IPS DF 6.9 (cell line): ENCODE measurements around the gene KLHL2.
"Not testable (repeated sequence)": the region's sequence is repeated elsewhere in the genome, so short reads cannot be mapped to it uniquely, and the experiment has no call there.

Experiments used
- DNase-seq: peaks from one replicate; pipeline ENCODE4 v3.0.0-alpha.2; 2013; ENCODE audit warnings: low read depth, low spot score
- H3K27ac ChIP-seq: one replicate; pipeline ENCODE4 v1.5.1; 2013; ENCODE audit warnings: low read length, control low read depth
- H3K27me3 ChIP-seq: 2 replicates; pipeline ENCODE4 v1.6.1; 2013; ENCODE audit warnings: mild to moderate bottlenecking, low read length; ENCODE audit not compliant: control insufficient read depth, insufficient read depth
- H3K36me3 ChIP-seq: 2 replicates; pipeline ENCODE4 v1.6.1; 2013; ENCODE audit warnings: low read length; ENCODE audit not compliant: control insufficient read depth, insufficient read depth
- H3K4me1 ChIP-seq: 2 replicates; pipeline ENCODE4 v1.6.1; 2013; ENCODE audit warnings: low read length; ENCODE audit not compliant: control insufficient read depth, insufficient read depth
- H3K4me3 ChIP-seq: 2 replicates; pipeline ENCODE4 v1.5.1; 2013; ENCODE audit warnings: mild to moderate bottlenecking, low read length
- H3K9me3 ChIP-seq: 2 replicates; pipeline ENCODE4 v1.6.1; 2013; ENCODE audit warnings: low read length, inconsistent platforms; ENCODE audit not compliant: control insufficient read depth, insufficient read depth
- WGBS: extraction: QIAGEN DNeasy Blood & Tissue Kit; methylation state at CpG from one replicate; pipeline ENCODE4 v1.1.7; 2013; ENCODE audit warnings: mixed read lengths, missing lambda C conversion rate; ENCODE audit not compliant: insufficient read length, insufficient coverage; 5-methylcytosine and 5-hydroxymethylcytosine counted together

The KLHL2 gene

GRCh38 chr4:165207431-165208220, at the start of gene KLHL2:
TSS of gene KLHL2 (plus strand) at chr4:165207561. CDS start at chr4:165207877, 316 bp downstream.
- H3K4me1 ChIP-seq = no peaks in the 10 kb centered on the region
- no peak for DNase-seq
- no peak within 1 kb of the TSS for H3K27ac ChIP-seq

GRCh38 chr4:165158762-165159161, 48.6 kb upstream of the KLHL2 start:
- DNase-seq = no peak
- Histone ChIP-seq H3K4me1 (no peaks in the 10 kb centered on the region), H3K27ac (no peak overlapping the region), H3K36me3 (no peaks in the 10 kb centered on the region), H3K4me3 (no peak overlapping the region), H3K27me3 (no peaks in the 10 kb centered on the region), H3K9me3 (no peaks in the 10 kb centered on the region)

More at GRCh38 chr4:165207431-165208220, at the start of gene KLHL2:
- Histone ChIP-seq H3K9me3 (no peaks in the 10 kb centered on the region), H3K4me3 (peak within 1 kb of the TSS; percentile 71), H3K36me3 (no peaks in the 10 kb centered on the region; the same call in 1 of the 2 replicates), H3K27me3 (no peaks in the 10 kb centered on the region)
- WGBS = no CpG with 5 or more reads among the region's 113 CpGs

GRCh38 chr4:165164257-165164656, 43.1 kb upstream of the KLHL2 start:
- Histone ChIP-seq H3K4me1 (no peaks in the 10 kb centered on the region), H3K4me3 (no peak overlapping the region), H3K27ac (no peak overlapping the region), H3K36me3 (no peaks in the 10 kb centered on the region), H3K9me3 (no peaks in the 10 kb centered on the region), H3K27me3 (no peaks in the 10 kb centered on the region)
- WGBS = no CpG with 5 or more reads among the region's 2 CpGs
- no peak for DNase-seq

GRCh38 chr4:165166872-165167271, 40.5 kb upstream of the KLHL2 start:
- H3K4me3 ChIP-seq, H3K4me1 ChIP-seq, H3K27ac ChIP-seq, H3K9me3 ChIP-seq, H3K36me3 ChIP-seq, H3K27me3 ChIP-seq, DNase-seq: not testable (repeated sequence)
- no CpG with 5 or more reads among the region's 1 CpG for WGBS

GRCh38 chr4:165167650-165168049, 39.7 kb upstream of the KLHL2 start:
- no peaks in the 10 kb centered on the region for H3K27me3 ChIP-seq
- H3K4me3 ChIP-seq = no peak overlapping the region
- H3K4me1 ChIP-seq = no peaks in the 10 kb centered on the region
- H3K9me3 ChIP-seq = no peaks in the 10 kb centered on the region
- DNase-seq = no peak
- H3K27ac ChIP-seq = no peak overlapping the region
- no peaks in the 10 kb centered on the region for H3K36me3 ChIP-seq
- no CpG with 5 or more reads among the region's 6 CpGs for WGBS

- no peak overlapping the region for H3K4me3 ChIP-seq
- H3K4me1 ChIP-seq = no peaks in the 10 kb centered on the region
- no peaks in the 10 kb centered on the region for H3K27me3 ChIP-seq
- no peak for DNase-seq
- H3K36me3 ChIP-seq = no peaks in the 10 kb centered on the region
- no peaks in the 10 kb centered on the region for H3K9me3 ChIP-seq
- no peak overlapping the region for H3K27ac ChIP-seq
- WGBS = no CpG with 5 or more reads among the region's 2 CpGs
These were observed 36.5 kb upstream of the KLHL2 start for GRCh38 chr4:165170819-165171218.

- not testable (repeated sequence) for H3K27ac ChIP-seq, H3K4me3 ChIP-seq, H3K27me3 ChIP-seq, H3K4me1 ChIP-seq, H3K36me3 ChIP-seq, H3K9me3 ChIP-seq, DNase-seq
- WGBS = no CpG with 5 or more reads among the region's 3 CpGs
These were observed 31.9 kb upstream of the KLHL2 start for GRCh38 chr4:165175470-165175869.

GRCh38 chr4:165175879-165176278, 31.5 kb upstream of the KLHL2 start:
- Histone ChIP-seq H3K4me3 (no peak overlapping the region), H3K9me3 (no peaks in the 10 kb centered on the region), H3K27me3 (no peaks in the 10 kb centered on the region), H3K36me3 (no peaks in the 10 kb centered on the region), H3K27ac (no peak overlapping the region), H3K4me1 (no peaks in the 10 kb centered on the region)
- no peak for DNase-seq
- no CpG with 5 or more reads among the region's 7 CpGs for whole genome bisulfite sequencing

GRCh38 chr4:165177725-165178666, 29.4 kb upstream of the KLHL2 start:
- Histone ChIP-seq H3K36me3 (no peaks in the 10 kb centered on the region), H3K27me3 (no peaks in the 10 kb centered on the region), H3K4me1 (no peaks in the 10 kb centered on the region), H3K9me3 (no peaks in the 10 kb centered on the region), H3K4me3 (no peak overlapping the region), H3K27ac (no peak overlapping the region)
- DNase-seq = no peak
- no CpG with 5 or more reads among the region's 3 CpGs for WGBS

GRCh38 chr4:165184220-165184619, 23.1 kb upstream of the KLHL2 start:
- Histone ChIP-seq H3K4me1 (no peaks in the 10 kb centered on the region), H3K27me3 (no peaks in the 10 kb centered on the region), H3K4me3 (no peak overlapping the region), H3K36me3 (no peaks in the 10 kb centered on the region), H3K9me3 (no peaks in the 10 kb centered on the region), H3K27ac (no peak overlapping the region)
- DNase-seq = no peak
- WGBS = no CpG with 5 or more reads among the region's 4 CpGs
